Endothelial cell (in vitro differentiated cells): Measurements from ENCODE around the gene DNAJC8. TPM values are rescaled to one million over a fixed set of nuclear protein-coding genes. Genes with fewer than 3 reads are reported as not detected.

Source experiments
- DNase-seq: peaks from one replicate; pipeline ENCODE4 v3.0.0; 2021; ENCODE audit warnings: low spot score
- H3K27ac Mint-ChIP-seq: one replicate; pipeline ENCODE4 v1.8.0; 2021; ENCODE audit warnings: mixed read lengths, inconsistent platforms; ENCODE audit not compliant: unreplicated experiment
- H3K27me3 Mint-ChIP-seq: one replicate; pipeline ENCODE4 v1.8.0; 2021; ENCODE audit warnings: mild to moderate bottlenecking, moderate library complexity, mixed read lengths, inconsistent platforms; ENCODE audit not compliant: unreplicated experiment
- H3K36me3 Mint-ChIP-seq: one replicate; pipeline ENCODE4 v1.8.0; 2021; ENCODE audit warnings: mild to moderate bottlenecking, low read depth, mixed read lengths, inconsistent platforms; ENCODE audit not compliant: unreplicated experiment
- H3K4me1 Mint-ChIP-seq: one replicate; pipeline ENCODE4 v1.8.0; 2021; ENCODE audit warnings: mild to moderate bottlenecking, mixed read lengths, inconsistent platforms; ENCODE audit not compliant: unreplicated experiment
- H3K4me3 Mint-ChIP-seq: one replicate; pipeline ENCODE4 v1.8.0; 2021; ENCODE audit warnings: mild to moderate bottlenecking, mixed read lengths, inconsistent platforms; ENCODE audit not compliant: unreplicated experiment
- H3K9me3 Mint-ChIP-seq: one replicate; pipeline ENCODE4 v1.8.0; 2021; ENCODE audit warnings: mixed read lengths, inconsistent platforms; ENCODE audit not compliant: unreplicated experiment
- CTCF ChIP-seq: fragments of 200-600 bp; sonication (generic); IDR thresholded peaks from one replicate; pipeline ENCODE4 v1.5.0; 2021; ENCODE audit warnings: antibody characterized with exemption; ENCODE audit not compliant: unreplicated experiment
- total RNA-seq: library from RNA; stranded (reverse); fragmentation: NEBNext Ultra II Directional; extraction: Animal tissue kit (Norgen Biotek cat#: 25700); gene quantifications from one replicate; pipeline ENCODE4 v1.2.1, GENCODE V29; 2021; ENCODE audit not compliant: unreplicated experiment

DNAJC8 gene
- total RNA-seq, 1 donor from 2014 or later = 99.0 TPM

- TF ChIP-seq CTCF = no peak
- Mint-ChIP-seq H3K36me3 (no peaks in the 10 kb centered on the region), H3K9me3 (no peaks in the 10 kb centered on the region), H3K27me3 (peaks cover 1% of the 10 kb centered on the region), H3K4me1 (peaks cover 7% of the 10 kb centered on the region), H3K27ac (no peak overlapping the region), H3K4me3 (no peak overlapping the region)
- no peak for DNase-seq
Observed at GRCh38 chr1:28159243-28159642, 73.6 kb downstream of the DNAJC8 start.

GRCh38 chr1:28157894-28158293, 74.9 kb downstream of the DNAJC8 start:
- Mint-ChIP-seq H3K27me3 (peaks cover 1% of the 10 kb centered on the region), H3K4me3 (no peak overlapping the region), H3K27ac (no peak overlapping the region), H3K9me3 (no peaks in the 10 kb centered on the region), H3K36me3 (no peaks in the 10 kb centered on the region), H3K4me1 (peaks cover 7% of the 10 kb centered on the region)
- no peak for TF ChIP-seq CTCF
- no peak for DNase-seq

GRCh38 chr1:28156821-28157220, 76.0 kb downstream of the DNAJC8 start:
- Mint-ChIP-seq H3K27ac (no peak overlapping the region), H3K36me3 (no peaks in the 10 kb centered on the region), H3K9me3 (no peaks in the 10 kb centered on the region), H3K4me1 (peaks cover 7% of the 10 kb centered on the region), H3K4me3 (no peak overlapping the region), H3K27me3 (peaks cover 1% of the 10 kb centered on the region)
- no peak for DNase-seq
- no peak for TF ChIP-seq CTCF

- H3K4me3 Mint-ChIP-seq = no peak overlapping the region
- peaks cover 1% of the 10 kb centered on the region for H3K27me3 Mint-ChIP-seq
- no peak for DNase-seq
- peaks cover 2% of the 10 kb centered on the region for H3K36me3 Mint-ChIP-seq
- peaks cover under 1% of the 10 kb centered on the region for H3K4me1 Mint-ChIP-seq
- no peaks in the 10 kb centered on the region for H3K9me3 Mint-ChIP-seq
- H3K27ac Mint-ChIP-seq = no peak overlapping the region
- TF ChIP-seq CTCF = no peak
Observed at GRCh38 chr1:28155628-28156027, 77.2 kb downstream of the DNAJC8 start.

- no peak overlapping the region for H3K4me3 Mint-ChIP-seq
Observed at GRCh38 chr1:28154078-28154594, 78.7 kb downstream of the DNAJC8 start.

More at GRCh38 chr1:28154078-28154594, 78.7 kb downstream of the DNAJC8 start:
- Mint-ChIP-seq H3K4me1 (no peaks in the 10 kb centered on the region), H3K27ac (no peak overlapping the region), H3K9me3 (no peaks in the 10 kb centered on the region), H3K36me3 (peaks cover 8% of the 10 kb centered on the region), H3K27me3 (peaks cover 3% of the 10 kb centered on the region)
- DNase-seq = no peak
- TF ChIP-seq CTCF = no peak

Other genes starting within 250 kb of the DNAJC8 start
- 20.7 TPM for gene EYA3, start 144.4 kb downstream of the DNAJC8 start, total RNA-seq
- 0.72 TPM for gene PTAFR, start 56.3 kb downstream of the DNAJC8 start, total RNA-seq
- gene ATP5IF1, start 3.1 kb upstream of the DNAJC8 start, total RNA-seq = 120 TPM
- 31.0 TPM for gene SESN2, start 26.5 kb upstream of the DNAJC8 start, total RNA-seq
- gene MED18, start 96.0 kb upstream of the DNAJC8 start, total RNA-seq = 12.4 TPM
- 56.6 TPM for gene PHACTR4, start 136.7 kb upstream of the DNAJC8 start, total RNA-seq